EH (cell line): Measurements from ENCODE around the gene ZFYVE28.
A peak's percentile ranks its signal among the peaks of the same experiment; 100 is the strongest.

Source experiments
- DNase-seq: peaks from one replicate; pipeline ENCODE4 v3.0.0-alpha.2; 2015; ENCODE audit warnings: low read depth

Gene ZFYVE28

GRCh38 chr4:2428496-2429213 is 10.2 kb upstream of the ZFYVE28 start:
- DNase-seq = no peak

GRCh38 chr4:2427383-2428334 is 9.2 kb upstream of the ZFYVE28 start:
- DNase-seq = no peak

- no peak for DNase-seq
Observed at GRCh38 chr4:2426711-2427275, 8.3 kb upstream of the ZFYVE28 start.

- no peak for DNase-seq
Observed at GRCh38 chr4:2426069-2426397, 7.6 kb upstream of the ZFYVE28 start.

GRCh38 chr4:2425386-2426068 is 7.1 kb upstream of the ZFYVE28 start:
- DNase-seq = no peak

- no peak for DNase-seq
Observed at GRCh38 chr4:2424581-2424980, 6.1 kb upstream of the ZFYVE28 start.

- DNase-seq = no peak
Observed at GRCh38 chr4:2423695-2424094, 5.2 kb upstream of the ZFYVE28 start.

- DNase-seq = no peak
Observed at GRCh38 chr4:2423066-2423465, 4.6 kb upstream of the ZFYVE28 start.

GRCh38 chr4:2421928-2422327 is 3.5 kb upstream of the ZFYVE28 start:
- DNase-seq = no peak

GRCh38 chr4:2419814-2420213 is 1.4 kb upstream of the ZFYVE28 start:
- no peak for DNase-seq

GRCh38 chr4:2418650-2419571 is 466 bp upstream of the ZFYVE28 start, which contains the start of gene CFAP99:
Gene CFAP99 (plus strand): TSS chr4:2418955.
- peak; percentile 91 for DNase-seq

- DNase-seq = no peak
Observed at GRCh38 chr4:2417226-2417764, 1.1 kb downstream of the ZFYVE28 start.

GRCh38 chr4:2416564-2417225 is 1.8 kb downstream of the ZFYVE28 start:
- DNase-seq = no peak

GRCh38 chr4:2415881-2416563 is 2.4 kb downstream of the ZFYVE28 start:
- DNase-seq = no peak

- DNase-seq = no peak
Observed at GRCh38 chr4:2415213-2415612, 3.2 kb downstream of the ZFYVE28 start.

GRCh38 chr4:2413821-2414610 is 4.4 kb downstream of the ZFYVE28 start:
- peak; percentile 40 for DNase-seq

GRCh38 chr4:2412885-2413716 is 5.3 kb downstream of the ZFYVE28 start:
- peak; percentile 91 for DNase-seq

GRCh38 chr4:2412534-2412884 is 5.9 kb downstream of the ZFYVE28 start:
- DNase-seq = no peak
